ENCODE measurements around the gene EHBP1. TPM values are rescaled to one million over a fixed set of nuclear protein-coding genes. Genes with fewer than 3 reads are reported as not detected.

Gene EHBP1
- polyA plus RNA-seq, 3 donors = 4.2 to 6.1 (median 6.0) TPM

DNA sequence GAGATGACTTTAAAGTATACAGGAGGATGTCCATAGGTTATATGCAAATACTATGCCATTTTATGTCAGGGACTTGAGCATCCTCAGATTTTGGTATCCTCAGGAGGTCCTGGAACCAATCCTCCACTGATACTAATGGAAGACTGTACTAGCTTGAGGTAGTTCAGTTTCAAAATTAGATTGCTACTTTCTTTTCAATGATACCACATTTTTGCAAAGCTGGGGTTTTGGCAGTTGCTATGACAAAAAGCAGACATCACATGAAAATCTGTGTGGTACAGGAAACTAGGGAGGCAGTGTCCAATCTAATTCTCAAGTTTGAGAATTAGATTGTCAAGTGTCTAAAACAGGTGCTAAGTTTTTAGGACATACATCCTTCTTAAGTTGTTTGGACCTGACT is 14.2 kb downstream of the EHBP1 start:
- Histone ChIP-seq H3K36me3 (replicated peaks in 1 of 2; ENCODE audit: control insufficient read depth in 1 of 2, insufficient read depth in 2 of 2, low read length in 2 of 2) (no peaks in the 10 kb centered on the region), H3K4me2 (replicated peaks; ENCODE audit: extremely low read depth, low read length, poor library complexity, severe bottlenecking) (no peak overlapping the region), H3K9me3 (replicated peaks in 1 of 2; ENCODE audit: control insufficient read depth in 1 of 2, insufficient read depth in 1 of 2, low read length in 2 of 2) (no peaks in the 10 kb centered on the region), H3K4me1 (ENCODE audit: control insufficient read depth in 1 of 2, insufficient read depth in 2 of 2, low read length in 2 of 2) (no peaks in the 10 kb centered on the region), H2AFZ (ENCODE audit: insufficient read depth, low read depth, low read length, poor library complexity, severe bottlenecking) (no peak overlapping the region), H3K79me2 (ENCODE audit: insufficient read depth, low read length) (peaks cover 5% of the 10 kb centered on the region), H3K9ac (ENCODE audit: insufficient read depth, low read length, poor library complexity, severe bottlenecking) (no peak overlapping the region), H4K20me1 (ENCODE audit: insufficient read depth, low read length) (no peaks in the 10 kb centered on the region), H3K4me3 (replicated peaks in 1 of 3; ENCODE audit: low read depth in 2 of 3, low read length in 3 of 3) (no peak overlapping the region), H3K27ac (ENCODE audit: low read depth in 1 of 2, low read length in 2 of 2) (no peak overlapping the region), H3K27me3 (ENCODE audit: control insufficient read depth in 2 of 2, insufficient read depth in 2 of 2, low read length in 2 of 2) (no peaks in the 10 kb centered on the region)
- TF ChIP-seq, protein P1, sequence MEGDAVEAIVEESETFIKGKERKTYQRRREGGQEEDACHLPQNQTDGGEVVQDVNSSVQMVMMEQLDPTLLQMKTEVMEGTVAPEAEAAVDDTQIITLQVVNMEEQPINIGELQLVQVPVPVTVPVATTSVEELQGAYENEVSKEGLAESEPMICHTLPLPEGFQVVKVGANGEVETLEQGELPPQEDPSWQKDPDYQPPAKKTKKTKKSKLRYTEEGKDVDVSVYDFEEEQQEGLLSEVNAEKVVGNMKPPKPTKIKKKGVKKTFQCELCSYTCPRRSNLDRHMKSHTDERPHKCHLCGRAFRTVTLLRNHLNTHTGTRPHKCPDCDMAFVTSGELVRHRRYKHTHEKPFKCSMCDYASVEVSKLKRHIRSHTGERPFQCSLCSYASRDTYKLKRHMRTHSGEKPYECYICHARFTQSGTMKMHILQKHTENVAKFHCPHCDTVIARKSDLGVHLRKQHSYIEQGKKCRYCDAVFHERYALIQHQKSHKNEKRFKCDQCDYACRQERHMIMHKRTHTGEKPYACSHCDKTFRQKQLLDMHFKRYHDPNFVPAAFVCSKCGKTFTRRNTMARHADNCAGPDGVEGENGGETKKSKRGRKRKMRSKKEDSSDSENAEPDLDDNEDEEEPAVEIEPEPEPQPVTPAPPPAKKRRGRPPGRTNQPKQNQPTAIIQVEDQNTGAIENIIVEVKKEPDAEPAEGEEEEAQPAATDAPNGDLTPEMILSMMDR (IDR thresholded peaks at IDR 0.05) = no peak
- Mint-ChIP-seq H3K9me3 (peaks cover 0 to 15% (median 6%) of the 10 kb centered on the region in 7 donors), H3K4me3 (no peak overlapping the region), H3K27ac (no peak overlapping the region), H3K27me3 (ENCODE audit: low read depth in 3 of 3) (no peaks in the 10 kb centered on the region), H3K36me3 (peaks cover 20 to 37% of the 10 kb centered on the region in 2 donors), H3K4me1 (no peaks in the 10 kb centered on the region)
- intact Hi-C loops (cut with micrococcal nuclease) = no loop called here
- DNase-seq = no peak

DNA sequence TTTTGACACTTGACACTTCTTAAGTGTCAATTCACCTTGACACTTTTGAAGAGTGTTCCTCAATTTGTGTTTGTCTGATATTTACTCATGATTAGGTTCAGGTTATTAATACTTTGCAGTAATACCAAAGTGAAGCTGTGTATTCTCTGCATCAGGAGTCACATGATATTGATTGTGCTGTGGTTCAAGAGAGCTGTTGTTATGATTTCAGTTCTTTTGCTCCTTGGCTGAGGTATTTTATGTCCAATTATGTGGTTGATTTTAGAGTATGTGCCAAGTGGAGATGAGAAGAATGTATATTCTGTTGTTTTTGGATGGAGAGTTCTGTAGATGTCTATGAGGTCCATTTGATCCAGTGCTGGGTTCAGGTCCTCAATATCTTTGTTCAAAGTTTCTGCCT is 17.2 kb downstream of the EHBP1 start:
- TF ChIP-seq, protein P1 (IDR thresholded peaks at IDR 0.05) = no peak
- H3K4me1 Mint-ChIP-seq = no peaks in the 10 kb centered on the region
- no peak overlapping the region for H3K27ac Mint-ChIP-seq
- H3K9me3 Mint-ChIP-seq = peaks cover 2 to 18% (median 6%) of the 10 kb centered on the region in 7 donors
- no peak for DNase-seq
- Histone ChIP-seq H3K79me2 (ENCODE audit: insufficient read depth, low read length) (peaks cover 5% of the 10 kb centered on the region), H3K36me3 (replicated peaks in 1 of 2; ENCODE audit: control insufficient read depth in 1 of 2, insufficient read depth in 2 of 2, low read length in 2 of 2) (no peaks in the 10 kb centered on the region), H3K4me1 (ENCODE audit: control insufficient read depth in 1 of 2, insufficient read depth in 2 of 2, low read length in 2 of 2) (no peaks in the 10 kb centered on the region), H4K20me1 (ENCODE audit: insufficient read depth, low read length) (no peaks in the 10 kb centered on the region), H3K9ac (ENCODE audit: insufficient read depth, low read length, poor library complexity, severe bottlenecking) (no peak overlapping the region), H3K27me3 (ENCODE audit: control insufficient read depth in 2 of 2, insufficient read depth in 2 of 2, low read length in 2 of 2) (no peaks in the 10 kb centered on the region), H3K4me3 (replicated peaks in 1 of 3; ENCODE audit: low read depth in 2 of 3, low read length in 3 of 3) (no peak overlapping the region), H3K4me2 (replicated peaks; ENCODE audit: extremely low read depth, low read length, poor library complexity, severe bottlenecking) (no peak overlapping the region), H3K9me3 (replicated peaks in 1 of 2; ENCODE audit: control insufficient read depth in 1 of 2, insufficient read depth in 1 of 2, low read length in 2 of 2) (no peaks in the 10 kb centered on the region), H2AFZ (ENCODE audit: insufficient read depth, low read depth, low read length, poor library complexity, severe bottlenecking) (no peak overlapping the region), H3K27ac (ENCODE audit: low read depth in 1 of 2, low read length in 2 of 2) (no peak overlapping the region)
- H3K27me3 Mint-ChIP-seq (ENCODE audit: low read depth in 3 of 3) = no peaks in the 10 kb centered on the region
- H3K4me3 Mint-ChIP-seq = no peak overlapping the region
- H3K36me3 Mint-ChIP-seq = peaks cover 10 to 25% of the 10 kb centered on the region in 2 donors
- intact Hi-C loops (cut with micrococcal nuclease) = no loop called here

Data from CD14-positive monocyte (primary cell).